KOPT-K1 (cell line): ENCODE measurements around the gene SLC35F3.

Source experiments
- H3K27ac ChIP-seq: fragments of 200-600 bp; sonication (generic); 2 replicates; pipeline ENCODE4 v1.5.1; 2016; ENCODE audit warnings: antibody characterized with exemption, mild to moderate bottlenecking, low read depth, low read length; ENCODE audit not compliant: poor library complexity, severe bottlenecking
- H3K36me3 ChIP-seq: fragments of 200-600 bp; sonication (generic); 2 replicates; pipeline ENCODE4 v1.5.1; 2017; ENCODE audit warnings: antibody characterized with exemption, mild to moderate bottlenecking, low read length, moderate library complexity; ENCODE audit not compliant: insufficient read depth
- H3K9me3 ChIP-seq: fragments of 200-600 bp; sonication (generic); 2 replicates; pipeline ENCODE4 v1.5.1; 2017; ENCODE audit warnings: antibody characterized with exemption, low read length, mild to moderate bottlenecking; ENCODE audit not compliant: insufficient read depth, poor library complexity, severe bottlenecking

The SLC35F3 gene

DNA sequence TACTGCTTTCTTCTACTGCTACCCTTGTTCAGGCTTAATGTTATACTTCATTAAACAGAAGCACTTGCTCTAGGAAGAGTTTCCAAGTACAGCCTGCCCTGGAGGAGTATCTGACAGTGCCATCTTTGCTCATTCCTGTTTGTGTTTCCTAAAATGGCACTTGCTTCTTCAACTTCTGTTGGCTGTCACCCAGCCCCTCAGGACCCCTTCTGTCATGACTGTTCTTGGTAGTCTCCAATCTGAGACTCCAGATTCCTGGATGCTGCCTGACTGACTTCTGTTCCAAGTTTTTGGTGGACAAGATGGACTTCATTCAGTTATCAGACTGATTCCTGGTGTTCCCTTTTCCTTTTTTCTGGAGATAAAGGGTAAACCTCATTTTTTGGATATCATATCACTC is 104.1 kb downstream of the SLC35F3 start:
- Histone ChIP-seq H3K27ac (no peak overlapping the region), H3K9me3 (peaks cover 6% of the 10 kb centered on the region), H3K36me3 (no peaks in the 10 kb centered on the region)

DNA sequence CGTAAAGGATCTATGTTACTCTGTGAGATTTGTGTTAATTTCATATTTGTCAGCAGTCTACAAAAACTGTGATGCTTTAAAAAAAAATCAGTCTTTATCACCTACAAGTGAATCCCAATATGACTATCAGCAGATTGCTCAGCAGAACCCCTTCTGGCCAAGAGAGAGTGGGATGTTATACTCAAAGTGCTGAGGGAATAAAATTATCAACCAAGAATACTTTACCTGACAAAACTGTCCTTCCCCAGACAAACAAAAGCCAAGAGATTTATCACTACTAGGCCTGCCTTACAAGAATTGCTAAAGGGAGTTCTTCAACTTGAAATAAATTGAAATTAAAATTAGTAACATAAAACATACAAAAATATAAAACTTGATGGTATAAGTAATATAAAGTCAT is 105.2 kb downstream of the SLC35F3 start:
- H3K27ac ChIP-seq: no peak overlapping the region
- H3K9me3 ChIP-seq: peaks cover 6% of the 10 kb centered on the region
- no peaks in the 10 kb centered on the region for H3K36me3 ChIP-seq

DNA sequence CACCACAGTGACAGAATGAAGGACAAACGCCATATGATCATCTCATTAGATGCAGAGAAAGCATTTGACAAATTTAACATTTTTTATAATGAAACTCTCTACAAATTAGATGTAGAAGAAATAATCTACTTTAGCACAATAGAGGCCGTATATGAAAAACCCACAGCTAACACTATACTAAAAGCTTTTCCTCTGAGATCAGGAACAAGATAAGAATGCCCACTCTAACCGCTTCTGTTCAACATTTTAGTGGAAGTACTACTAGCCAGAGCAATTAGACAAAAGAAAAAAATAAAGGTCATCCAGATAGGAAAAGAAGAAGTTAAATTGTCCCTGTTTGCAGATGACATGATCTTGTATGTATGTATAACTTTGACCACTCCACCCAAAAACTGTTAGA is 109.7 kb downstream of the SLC35F3 start:
- H3K36me3 ChIP-seq: no peaks in the 10 kb centered on the region
- peaks cover 6% of the 10 kb centered on the region for H3K9me3 ChIP-seq
- no peak overlapping the region for H3K27ac ChIP-seq

DNA sequence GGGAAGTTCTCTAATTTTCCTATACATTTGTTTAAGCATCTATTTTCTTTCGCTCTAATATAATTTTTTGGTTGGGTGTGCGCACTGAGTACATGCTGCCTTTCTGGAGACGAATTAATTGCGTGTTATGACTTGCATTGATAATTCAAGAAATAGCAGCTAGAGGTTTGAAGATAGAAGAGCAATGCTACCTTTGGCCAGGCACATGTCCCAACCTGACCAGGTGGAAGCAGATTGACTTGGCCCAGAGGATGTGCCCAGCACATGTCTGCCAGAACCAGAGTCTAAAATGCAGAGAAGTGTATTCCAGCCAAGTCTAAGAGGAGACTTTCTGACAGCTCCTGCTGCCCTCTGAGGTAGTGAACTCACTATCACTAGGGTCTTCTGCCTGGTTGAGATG is 114.3 kb downstream of the SLC35F3 start:
- Histone ChIP-seq H3K36me3 (no peaks in the 10 kb centered on the region), H3K9me3 (no peaks in the 10 kb centered on the region), H3K27ac (no peak overlapping the region)

DNA sequence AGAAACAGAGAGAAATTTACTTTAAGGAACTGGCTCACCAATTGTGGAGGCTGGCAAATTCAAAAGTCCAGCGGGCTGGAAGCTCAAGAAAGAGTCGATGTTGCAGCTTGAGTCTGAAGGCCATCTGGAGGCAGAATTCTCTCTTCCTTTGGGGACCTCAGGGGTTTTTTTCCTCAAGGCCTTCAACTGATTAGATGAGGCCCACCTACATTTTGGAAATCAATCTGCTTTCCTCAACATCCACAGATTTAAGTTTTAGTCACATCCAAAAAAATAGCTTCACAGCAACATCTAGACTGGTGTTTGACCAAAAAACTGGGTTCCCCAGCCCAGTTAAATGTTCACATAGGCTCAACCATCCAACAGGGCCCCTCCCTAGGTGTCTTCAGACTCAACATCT is 114.9 kb downstream of the SLC35F3 start:
- Histone ChIP-seq H3K36me3 (no peaks in the 10 kb centered on the region), H3K27ac (no peak overlapping the region), H3K9me3 (no peaks in the 10 kb centered on the region)

DNA sequence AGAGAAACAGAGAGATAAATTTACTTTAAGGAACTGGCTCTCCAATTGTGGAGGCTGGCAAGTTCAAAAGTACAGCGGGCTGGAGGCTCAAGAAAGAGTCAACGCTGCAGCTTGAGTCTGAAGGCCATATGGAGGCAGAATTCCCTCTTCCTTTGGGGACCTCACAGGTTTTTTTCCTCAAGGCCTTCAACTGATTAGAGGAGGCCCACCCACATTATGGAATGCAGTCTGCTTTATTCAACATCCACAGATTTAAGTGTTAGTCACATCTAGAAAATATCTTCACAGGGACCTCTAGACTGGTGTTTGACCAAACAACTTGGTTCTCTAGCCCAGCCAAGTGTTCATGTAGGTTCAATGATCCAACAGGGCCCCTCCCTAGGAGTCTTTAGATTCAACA is 117.8 kb downstream of the SLC35F3 start:
- H3K27ac ChIP-seq: no peak overlapping the region
- H3K36me3 ChIP-seq: no peaks in the 10 kb centered on the region
- peaks cover 5% of the 10 kb centered on the region for H3K9me3 ChIP-seq

DNA sequence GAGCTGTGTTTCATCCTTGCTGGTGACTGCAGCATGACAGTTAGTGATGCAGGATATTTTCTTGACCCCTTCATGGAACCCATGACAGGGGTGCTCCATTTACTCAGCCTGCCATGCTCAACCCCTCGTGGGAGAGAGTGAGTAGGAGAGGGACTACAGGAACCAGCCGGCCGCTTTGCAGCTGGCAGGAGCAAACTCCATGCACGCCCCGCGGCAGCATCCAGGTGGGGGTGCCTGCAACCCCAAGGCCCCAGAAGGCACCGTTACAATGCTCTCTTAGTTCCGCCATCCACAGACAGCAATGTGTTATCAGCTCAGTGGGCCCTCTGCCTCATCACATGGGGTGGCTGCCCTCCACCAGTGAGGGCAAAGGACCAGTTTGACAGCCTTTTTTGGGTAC is 135.1 kb downstream of the SLC35F3 start:
- Histone ChIP-seq H3K27ac (no peak overlapping the region), H3K36me3 (no peaks in the 10 kb centered on the region), H3K9me3 (peaks cover 6% of the 10 kb centered on the region)

DNA sequence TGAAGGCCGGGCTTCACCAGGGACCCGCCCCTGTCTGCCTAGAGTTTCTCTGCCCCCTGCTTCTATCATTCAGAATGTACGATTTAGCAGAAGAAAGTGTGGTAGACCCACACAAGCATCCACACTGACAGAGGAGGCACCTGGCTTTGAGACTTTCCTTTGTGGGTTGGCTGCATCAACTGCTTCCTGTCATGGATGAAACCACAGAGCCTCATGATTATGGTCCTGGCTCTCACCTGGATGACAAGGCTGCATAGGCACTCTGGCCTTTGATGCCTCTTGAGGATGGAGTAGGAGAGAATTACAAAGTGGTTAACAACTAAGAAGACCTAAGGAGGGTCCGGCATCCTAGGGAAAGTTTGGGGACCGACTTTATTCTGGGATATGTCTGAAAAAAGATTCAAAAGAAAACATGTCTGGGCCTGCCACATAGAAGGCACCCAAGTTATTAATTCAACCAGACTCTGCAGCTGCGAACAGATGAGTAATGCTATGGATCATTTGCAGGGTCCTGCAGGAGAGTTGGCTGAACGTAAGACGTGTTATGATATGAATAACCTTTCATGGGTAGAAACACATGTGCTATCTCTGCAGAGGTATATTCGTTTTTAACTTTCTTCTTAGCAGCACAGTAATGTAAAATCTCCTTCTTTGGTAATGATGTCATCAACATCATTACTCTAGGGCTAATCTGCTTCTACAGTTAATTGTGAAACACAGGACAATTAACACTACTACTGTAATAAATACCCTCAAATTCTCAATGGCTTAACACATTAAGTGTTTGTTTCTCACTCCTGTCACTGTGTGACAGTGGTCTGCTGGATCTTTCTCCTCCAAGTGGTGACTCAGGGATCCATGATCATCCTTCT is 136.2 kb downstream of the SLC35F3 start:
- Histone ChIP-seq H3K36me3 (no peaks in the 10 kb centered on the region), H3K27ac (no peak overlapping the region), H3K9me3 (peaks cover 6% of the 10 kb centered on the region)

DNA sequence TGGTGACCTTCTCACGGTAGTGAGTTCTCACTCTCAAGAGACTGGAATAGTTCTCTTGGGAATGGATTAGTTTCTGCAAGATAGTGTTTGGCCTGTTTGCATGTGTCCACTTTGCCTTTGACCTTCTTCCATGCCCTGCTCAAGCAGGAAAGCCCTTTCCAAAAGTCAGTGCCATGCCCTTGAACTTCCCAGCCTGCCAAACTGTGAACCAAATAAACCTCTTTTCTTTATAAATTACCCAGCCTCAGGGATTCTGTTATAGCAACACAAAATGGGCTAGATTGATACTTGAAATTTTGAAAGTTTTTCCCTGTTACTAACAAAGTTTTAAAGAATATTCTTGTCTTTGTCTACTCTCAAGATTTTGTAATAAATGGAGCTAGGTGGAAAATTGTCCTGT is 139.6 kb downstream of the SLC35F3 start:
- Histone ChIP-seq H3K9me3 (peaks cover 11% of the 10 kb centered on the region), H3K27ac (no peak overlapping the region), H3K36me3 (no peaks in the 10 kb centered on the region)

DNA sequence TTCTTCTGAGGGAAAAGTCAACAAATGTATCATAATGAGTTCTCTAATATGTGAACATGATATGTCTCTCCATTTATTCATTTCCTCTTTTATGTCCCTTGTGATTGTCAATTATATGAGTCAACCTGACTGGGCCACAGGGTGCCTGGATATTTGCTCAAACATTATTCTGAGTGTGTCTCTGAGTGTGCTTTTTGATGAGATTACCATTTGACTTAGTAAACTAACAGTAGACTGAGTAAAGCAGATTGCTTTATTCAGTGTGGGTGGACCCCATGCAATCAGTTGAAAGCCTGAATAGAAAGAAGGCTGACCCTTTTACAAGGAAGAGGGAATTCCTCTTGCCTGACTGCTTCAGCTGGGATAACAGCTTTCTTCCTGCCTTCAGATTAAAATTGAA is 142.6 kb downstream of the SLC35F3 start:
- Histone ChIP-seq H3K9me3 (peaks cover 11% of the 10 kb centered on the region), H3K27ac (no peak overlapping the region), H3K36me3 (no peaks in the 10 kb centered on the region)

DNA sequence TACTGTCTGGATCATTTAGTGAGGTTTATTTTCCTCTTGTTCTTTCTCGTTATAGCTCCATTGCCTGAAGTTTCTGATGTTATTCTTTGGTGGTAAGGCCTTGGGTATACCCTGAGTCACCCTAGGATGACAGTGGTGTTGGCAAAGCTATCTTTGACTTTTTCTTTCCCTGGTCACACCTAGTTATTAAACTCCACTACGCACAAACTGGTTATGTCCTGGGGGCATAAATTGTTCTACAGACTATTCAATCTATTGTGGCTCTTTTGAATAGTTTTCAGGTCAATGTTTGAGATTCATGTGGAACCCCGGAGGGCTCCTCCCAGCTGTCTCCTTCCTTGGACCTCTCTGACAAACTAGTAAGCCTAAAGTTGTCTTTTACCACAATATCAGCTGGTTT is 157.7 kb downstream of the SLC35F3 start:
- H3K36me3 ChIP-seq: no peaks in the 10 kb centered on the region
- no peaks in the 10 kb centered on the region for H3K9me3 ChIP-seq
- no peak overlapping the region for H3K27ac ChIP-seq

DNA sequence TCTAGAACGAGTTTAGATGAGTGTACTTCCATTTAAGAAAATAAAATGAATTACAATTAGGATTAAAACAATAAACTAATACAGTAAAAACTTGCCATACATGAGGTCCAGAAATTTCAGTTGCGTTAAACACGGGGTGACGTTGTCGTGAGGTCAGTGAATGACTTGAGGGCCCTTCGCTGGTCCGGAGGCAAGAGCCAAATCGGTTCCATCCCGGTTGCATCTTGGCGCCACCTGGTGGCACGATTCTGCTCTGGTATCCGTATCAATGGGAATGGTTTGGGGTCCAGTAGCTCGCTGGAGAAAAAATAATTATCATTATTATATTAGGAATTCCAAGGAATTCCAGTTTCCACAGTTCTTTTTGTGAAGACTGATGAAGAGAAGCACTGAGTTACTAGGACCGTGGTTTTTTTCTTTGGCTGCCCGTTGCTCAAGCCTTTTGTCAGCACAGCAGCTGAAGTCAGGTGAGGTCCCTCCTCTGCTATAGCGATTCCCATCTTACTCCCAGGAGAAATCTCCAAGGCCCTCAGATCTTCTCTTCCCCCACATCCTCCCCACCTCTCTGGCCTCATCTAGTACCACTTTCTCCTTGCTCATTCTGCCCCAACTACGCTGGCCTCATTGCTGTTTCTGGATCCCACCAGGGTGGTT is 161.4 kb downstream of the SLC35F3 start:
- no peaks in the 10 kb centered on the region for H3K36me3 ChIP-seq
- no peak overlapping the region for H3K27ac ChIP-seq
- no peaks in the 10 kb centered on the region for H3K9me3 ChIP-seq

DNA sequence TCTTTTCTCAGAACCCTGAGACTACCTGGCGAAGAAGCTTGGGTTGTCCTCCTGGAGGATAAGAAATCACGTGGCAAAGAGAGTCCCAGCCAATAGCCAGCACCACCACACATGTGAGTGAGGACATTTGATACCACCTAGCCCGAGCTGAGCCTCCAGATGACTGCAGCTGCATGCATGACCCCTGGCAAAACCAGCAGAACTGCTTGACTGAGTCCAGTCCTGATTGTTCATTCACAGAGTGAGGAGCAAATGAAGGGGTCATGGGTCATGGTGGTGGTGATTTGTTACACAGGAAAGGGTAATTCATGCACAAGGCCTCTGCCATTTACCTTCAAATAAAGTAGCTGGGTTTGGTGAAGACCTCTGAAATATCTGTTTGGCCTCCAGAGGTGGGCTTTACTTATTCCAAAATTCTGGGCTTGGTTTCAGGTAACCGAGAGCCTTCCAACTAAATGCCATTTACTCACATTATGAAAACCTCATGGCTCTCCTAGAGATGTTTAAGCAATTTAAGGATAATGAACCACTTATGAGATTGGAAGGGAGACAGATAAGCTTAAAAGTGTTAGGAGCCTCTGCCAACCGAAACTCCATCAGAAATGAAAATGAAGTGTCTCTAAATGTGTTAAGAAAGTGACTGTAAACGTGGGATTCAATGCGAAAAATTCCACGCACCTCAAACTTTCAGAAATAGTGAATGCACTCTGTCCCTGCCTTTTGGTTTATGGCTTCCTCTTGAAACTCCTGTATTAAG is 163.3 kb downstream of the SLC35F3 start:
- H3K36me3 ChIP-seq: no peaks in the 10 kb centered on the region
- H3K27ac ChIP-seq: no peak overlapping the region

DNA sequence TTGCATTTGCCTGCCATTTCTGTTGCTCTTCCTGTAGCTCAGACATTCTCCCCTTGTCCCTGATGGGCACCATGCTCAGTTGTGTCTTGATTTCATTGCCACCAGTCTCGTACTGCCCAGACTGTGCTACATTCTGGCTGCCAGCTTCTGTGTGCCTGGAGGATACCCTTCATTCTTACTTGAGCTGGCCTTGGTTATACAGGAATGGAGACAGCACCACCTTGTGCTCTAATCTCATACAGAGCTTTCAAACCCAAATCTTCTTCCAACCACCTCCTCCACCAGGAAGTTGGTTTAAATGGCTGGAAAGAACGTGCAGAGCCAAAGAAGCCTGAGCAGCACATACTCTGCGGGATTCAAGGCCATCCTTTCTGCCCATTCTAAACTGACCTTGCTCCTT is 165.3 kb downstream of the SLC35F3 start:
- Histone ChIP-seq H3K27ac (no peak overlapping the region), H3K36me3 (no peaks in the 10 kb centered on the region), H3K9me3 (no peaks in the 10 kb centered on the region)

More for the DNA sequence above, 163.3 kb downstream of the SLC35F3 start:
- no peaks in the 10 kb centered on the region for H3K9me3 ChIP-seq

DNA sequence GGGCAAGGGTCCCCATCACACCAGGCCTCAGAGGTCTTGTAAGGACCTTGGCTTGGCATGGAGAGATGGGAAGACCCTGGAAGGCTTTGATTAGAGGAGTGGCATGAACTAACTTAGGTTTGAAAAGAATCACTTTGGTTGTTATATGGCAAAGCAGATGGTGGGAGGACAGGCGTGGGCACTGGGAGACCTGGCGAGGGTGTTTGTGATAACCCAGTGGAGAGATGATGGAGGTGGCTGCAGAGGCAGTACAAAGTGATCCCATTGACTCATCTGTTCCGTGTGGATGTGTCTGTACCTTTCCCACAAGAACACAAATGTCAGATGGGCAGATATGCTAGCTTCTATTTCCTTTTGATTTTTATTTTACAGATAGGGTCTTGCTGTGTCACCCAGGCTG is 168.3 kb downstream of the SLC35F3 start:
- H3K27ac ChIP-seq: no peak overlapping the region
- no peaks in the 10 kb centered on the region for H3K9me3 ChIP-seq
- no peaks in the 10 kb centered on the region for H3K36me3 ChIP-seq
